Measurements from ENCODE around the gene CLRN1. TPM values are rescaled to one million over a fixed set of nuclear protein-coding genes. Genes with fewer than 3 reads are reported as not detected.
"Not testable (repeated sequence)": the region's sequence is repeated elsewhere in the genome, so short reads cannot be mapped to it uniquely, and the experiment has no call there.

Gene CLRN1
- total RNA-seq, 2 donors from 2014 or later: not detected

GRCh38 chr3:150995510-150995909 is 23.0 kb upstream of the CLRN1 start:
- Mint-ChIP-seq H3K27me3 (ENCODE audit: insufficient read depth) (no peaks in the 10 kb centered on the region), H3K36me3 (ENCODE audit: low read depth) (no peaks in the 10 kb centered on the region), H3K27ac (no peak overlapping the region), H3K4me3 (no peak overlapping the region), H3K4me1 (peaks cover 6% of the 10 kb centered on the region), H3K9me3 (peaks cover 3% of the 10 kb centered on the region)
- H3K4me3 ChIP-seq (ENCODE audit: low read length): no peak overlapping the region
- no peaks in the 10 kb centered on the region for H3K4me1 ChIP-seq (ENCODE audit: control insufficient read depth, insufficient read depth, low read length)
- no peak overlapping the region for H3K9ac ChIP-seq (ENCODE audit: extremely low read depth, low read length, poor library complexity, severe bottlenecking)
- TF ChIP-seq CTCF (conservative IDR thresholded peaks at IDR 0.05): no peak
- H3K36me3 ChIP-seq (ENCODE audit: control insufficient read depth, insufficient read depth, low read length): no peaks in the 10 kb centered on the region
- H3K27me3 ChIP-seq (ENCODE audit: control insufficient read depth, insufficient read depth, low read length, poor library complexity, severe bottlenecking): no peaks in the 10 kb centered on the region
- H3K9me3 ChIP-seq (ENCODE audit: control insufficient read depth, low read length): no peaks in the 10 kb centered on the region
- no peak for DNase-seq
- no peak overlapping the region for H3K27ac ChIP-seq (ENCODE audit: low read depth, low read length)

DNA sequence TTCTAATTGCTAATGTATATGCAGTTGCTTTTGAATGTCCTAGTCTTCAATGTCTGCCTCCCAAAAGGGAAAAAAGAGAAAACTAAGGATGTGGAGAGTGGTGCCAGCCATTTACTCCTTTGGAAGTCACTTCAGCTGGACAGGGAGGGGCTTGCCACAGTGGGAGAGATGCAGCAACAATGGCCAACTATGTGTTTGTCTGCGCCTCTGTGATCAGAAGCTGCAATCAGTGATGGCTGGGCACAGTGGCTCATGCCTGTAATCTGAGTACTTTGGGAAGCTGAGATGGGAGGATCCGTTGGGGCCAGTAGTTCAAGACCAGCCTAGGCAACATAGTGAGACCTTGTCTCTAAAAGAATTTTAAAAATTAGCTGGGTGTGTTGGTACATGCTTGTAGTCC is 16.7 kb upstream of the CLRN1 start:
- no peak overlapping the region for H3K27ac ChIP-seq (ENCODE audit: low read depth, low read length)

GRCh38 chr3:150988395-150988794 is 15.9 kb upstream of the CLRN1 start:
- not testable (repeated sequence) for H3K9me3 ChIP-seq (ENCODE audit: control insufficient read depth, low read length); H3K27ac ChIP-seq (ENCODE audit: low read depth, low read length); H3K36me3 ChIP-seq (ENCODE audit: control insufficient read depth, insufficient read depth, low read length); H3K4me1 ChIP-seq (ENCODE audit: control insufficient read depth, insufficient read depth, low read length); DNase-seq; H3K27ac Mint-ChIP-seq; H3K9ac ChIP-seq (ENCODE audit: extremely low read depth, low read length, poor library complexity, severe bottlenecking); H3K4me3 ChIP-seq (ENCODE audit: low read length); H3K4me1 Mint-ChIP-seq; H3K9me3 Mint-ChIP-seq; H3K27me3 Mint-ChIP-seq (ENCODE audit: insufficient read depth); H3K4me3 Mint-ChIP-seq; H3K36me3 Mint-ChIP-seq (ENCODE audit: low read depth); H3K27me3 ChIP-seq (ENCODE audit: control insufficient read depth, insufficient read depth, low read length, poor library complexity, severe bottlenecking)
- WGBS, 2 experiments (ENCODE audit: insufficient coverage in 1 of 2, insufficient read length in 1 of 2): 80 to 87% methylated on average over 1 of the region's 1 CpG

More for the DNA sequence above, 16.7 kb upstream of the CLRN1 start:
- H3K9me3 Mint-ChIP-seq: peaks cover 3% of the 10 kb centered on the region
- H3K4me1 Mint-ChIP-seq: no peaks in the 10 kb centered on the region
- WGBS, 2 experiments (ENCODE audit: insufficient coverage in 1 of 2, insufficient read length in 1 of 2): 89 to 90% methylated on average over 2 of the region's 2 CpGs
- H3K9me3 ChIP-seq (ENCODE audit: control insufficient read depth, low read length): no peaks in the 10 kb centered on the region
- H3K36me3 ChIP-seq (ENCODE audit: control insufficient read depth, insufficient read depth, low read length): no peaks in the 10 kb centered on the region
- no peak for DNase-seq
- H3K36me3 Mint-ChIP-seq (ENCODE audit: low read depth): no peaks in the 10 kb centered on the region
- H3K27me3 ChIP-seq (ENCODE audit: control insufficient read depth, insufficient read depth, low read length, poor library complexity, severe bottlenecking): no peaks in the 10 kb centered on the region
- TF ChIP-seq CTCF (conservative IDR thresholded peaks at IDR 0.05): no peak
- no peak overlapping the region for H3K4me3 ChIP-seq (ENCODE audit: low read length)
- no peaks in the 10 kb centered on the region for H3K27me3 Mint-ChIP-seq (ENCODE audit: insufficient read depth)
- H3K27ac Mint-ChIP-seq: no peak overlapping the region
- no peak overlapping the region for H3K9ac ChIP-seq (ENCODE audit: extremely low read depth, low read length, poor library complexity, severe bottlenecking)
- H3K4me1 ChIP-seq (ENCODE audit: control insufficient read depth, insufficient read depth, low read length): no peaks in the 10 kb centered on the region
- H3K4me3 Mint-ChIP-seq: no peak overlapping the region

GRCh38 chr3:150985711-150986110 is 13.2 kb upstream of the CLRN1 start:
- Histone ChIP-seq H3K4me3 (ENCODE audit: low read length) (no peak overlapping the region), H3K9ac (ENCODE audit: extremely low read depth, low read length, poor library complexity, severe bottlenecking) (no peak overlapping the region), H3K27ac (ENCODE audit: low read depth, low read length) (no peak overlapping the region), H3K9me3 (ENCODE audit: control insufficient read depth, low read length) (no peaks in the 10 kb centered on the region), H3K36me3 (ENCODE audit: control insufficient read depth, insufficient read depth, low read length) (no peaks in the 10 kb centered on the region), H3K27me3 (ENCODE audit: control insufficient read depth, insufficient read depth, low read length, poor library complexity, severe bottlenecking) (no peaks in the 10 kb centered on the region), H3K4me1 (ENCODE audit: control insufficient read depth, insufficient read depth, low read length) (no peaks in the 10 kb centered on the region)
- Mint-ChIP-seq H3K36me3 (ENCODE audit: low read depth) (no peaks in the 10 kb centered on the region), H3K27me3 (ENCODE audit: insufficient read depth) (no peaks in the 10 kb centered on the region), H3K4me1 (no peaks in the 10 kb centered on the region), H3K9me3 (no peaks in the 10 kb centered on the region), H3K27ac (no peak overlapping the region), H3K4me3 (no peak overlapping the region)
- no peak for DNase-seq
- TF ChIP-seq CTCF (conservative IDR thresholded peaks at IDR 0.05): no peak
